IMR-90 (cell line): ENCODE results near the gene ACTBL2.

Source experiments
- CTCF ChIP-seq: conservative IDR thresholded peaks from 2 replicates; pipeline ENCODE4 v1.5.1; 2012; ENCODE audit warnings: mild to moderate bottlenecking, low read depth, low read length, improper control_type of control experiment
- MXI1 ChIP-seq: IDR thresholded peaks from 2 replicates; pipeline ENCODE4 v1.6.1; 2012; ENCODE audit warnings: low read depth, mild to moderate bottlenecking, low read length, moderate library complexity, borderline replicate concordance

DNA sequence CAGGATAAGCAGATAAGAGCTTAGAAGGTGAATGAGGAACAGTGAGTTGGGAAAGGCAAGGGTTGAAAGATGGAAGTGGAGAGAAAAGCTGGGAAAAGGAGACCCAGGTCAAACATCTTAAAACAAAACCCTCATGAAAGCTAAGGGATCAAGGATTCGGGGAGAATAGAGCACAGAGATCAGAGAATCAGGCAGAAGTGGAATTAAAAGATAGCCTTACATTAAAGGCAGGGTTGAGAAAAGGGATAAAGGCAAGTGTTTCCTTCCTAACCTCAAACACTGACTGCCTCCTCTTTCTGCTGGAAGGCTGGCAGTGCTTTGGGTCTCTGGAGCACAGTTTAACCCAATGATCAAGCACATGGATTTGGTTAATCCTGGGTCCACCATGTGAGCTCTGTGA, 28.7 kb upstream of the ACTBL2 start:
- TF ChIP-seq CTCF (no peak), MXI1 (no peak)
